Kidney (tissue), 14 donors: ENCODE results near the gene POU2F1. TPM values are rescaled to one million over a fixed set of nuclear protein-coding genes. Genes with fewer than 3 reads are reported as not detected.

Experiments used
- DNase-seq, 5 donors: peaks; one replicate each; pipeline ENCODE4 v3.0.0-alpha.2; 2013 to 2020
- FAIRE-seq: peaks from 2 replicates; lab custom pipeline; 2012; peaks lifted over from hg19 to GRCh38; lab: Jason Lieb, UNC
- H3K27ac ChIP-seq, 2 donors: one replicate each; pipeline ENCODE4 v1.7.0; 2013; ENCODE audit warnings: low read depth in 2 of 2, low read length in 2 of 2, inconsistent platforms in 1 of 2
- H3K27me3 ChIP-seq: one replicate; pipeline ENCODE4 v1.7.1; 2013; ENCODE audit warnings: low read length, inconsistent platforms; ENCODE audit not compliant: control insufficient read depth, insufficient read depth
- H3K36me3 ChIP-seq, 3 donors: one replicate each; pipeline versions ENCODE4 v1.7.0 to v1.7.1; 2013; ENCODE audit warnings: low read length in 3 of 3, control low read depth in 1 of 3, inconsistent platforms in 1 of 3; ENCODE audit not compliant: insufficient read depth in 3 of 3, control insufficient read depth in 2 of 3
- H3K4me1 ChIP-seq, 3 donors: one replicate each; pipeline versions ENCODE4 v1.7.0 to v1.7.1; 2013; ENCODE audit warnings: low read length in 3 of 3, inconsistent platforms in 1 of 3, low read depth in 1 of 3; ENCODE audit not compliant: control insufficient read depth in 2 of 3, insufficient read depth in 2 of 3
- H3K4me3 ChIP-seq, 3 donors: one replicate each; pipeline versions ENCODE4 v1.7.0 to v1.8.1; 2013; ENCODE audit warnings: low read length in 3 of 3, control low read depth in 1 of 3, inconsistent platforms in 1 of 3
- H3K9ac ChIP-seq, 3 donors: one replicate each; pipeline versions ENCODE4 v1.7.0 to v1.7.1; 2013; ENCODE audit warnings: low read length in 3 of 3, control low read depth in 1 of 3, inconsistent platforms in 1 of 3
- H3K9me3 ChIP-seq, 3 donors: one replicate each; pipeline versions ENCODE4 v1.7.0 to v1.7.1; 2013; ENCODE audit warnings: low read length in 3 of 3, control low read depth in 1 of 3, inconsistent platforms in 1 of 3; ENCODE audit not compliant: control insufficient read depth in 2 of 3, insufficient read depth in 1 of 3
- intact Hi-C: fragments of 100-400 bp; cut with DNase I; formaldehyde crosslinking; loops from one replicate; pipeline ENCODE4 v1.11.1; 2022
- polyA plus RNA-seq: library from polyadenylated mRNA; stranded (reverse); fragments of 350-450 nt; fragmentation: Illumina TruSeq; extraction: RNeasy Lipid Tissue Mini Kit (QIAGEN cat#74804); gene quantifications from one replicate; pipeline ENCODE4 v1.2.3, GENCODE V29; 2014; ENCODE audit warnings: low read depth, low replicate concordance; ENCODE audit not compliant: insufficient read depth
- total RNA-seq: library from RNA; stranded (reverse); fragmentation: NEBNext Ultra II Directional; extraction: Animal tissue kit (Norgen Biotek cat#: 25700); gene quantifications from one replicate; pipeline ENCODE4 v1.2.1, GENCODE V29; 2021
- TF ChIP-seq, protein P1 (sequence below): IDR thresholded peaks from 3 replicates; pipeline ENCODE4 v1.5.1; 2012; ENCODE audit warnings: mild to moderate bottlenecking, moderate library complexity, borderline replicate concordance; ENCODE audit not compliant: insufficient read depth; ENCODE audit errors: extremely low read depth
- donor health status: control.
- donor health status: control.
- donor health status: control.
- donor health status: control.
- donor health status: control.
- donor health status: DM: yes; HTN: yes; CAD: no.
- donor health status: Normal renal cell carcinoma (clear cell type).

The POU2F1 gene
- total and polyA plus RNA-seq, 2 donors from 2014 or later = 1.9 to 25.2 TPM

DNA sequence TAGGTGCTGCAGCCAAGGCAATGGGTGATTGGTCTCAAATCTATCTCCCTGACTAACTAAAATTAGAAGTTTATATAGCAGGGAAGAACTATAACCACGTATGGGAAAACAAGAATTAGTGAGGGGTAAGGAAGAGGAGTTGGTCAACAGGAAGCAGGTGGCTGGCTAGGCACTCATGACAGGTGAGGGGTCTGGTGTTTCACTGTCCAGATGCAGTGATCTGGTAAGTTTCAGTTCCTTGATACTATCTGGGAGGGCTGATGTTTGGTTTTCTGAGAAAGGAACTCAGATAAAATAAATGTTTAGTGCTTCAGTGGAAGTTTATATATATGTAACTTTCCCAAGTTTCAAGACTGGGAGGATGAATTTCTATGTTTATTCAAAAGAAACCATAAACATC is 11.6 kb upstream of the POU2F1 start:
- TF ChIP-seq, protein P1, sequence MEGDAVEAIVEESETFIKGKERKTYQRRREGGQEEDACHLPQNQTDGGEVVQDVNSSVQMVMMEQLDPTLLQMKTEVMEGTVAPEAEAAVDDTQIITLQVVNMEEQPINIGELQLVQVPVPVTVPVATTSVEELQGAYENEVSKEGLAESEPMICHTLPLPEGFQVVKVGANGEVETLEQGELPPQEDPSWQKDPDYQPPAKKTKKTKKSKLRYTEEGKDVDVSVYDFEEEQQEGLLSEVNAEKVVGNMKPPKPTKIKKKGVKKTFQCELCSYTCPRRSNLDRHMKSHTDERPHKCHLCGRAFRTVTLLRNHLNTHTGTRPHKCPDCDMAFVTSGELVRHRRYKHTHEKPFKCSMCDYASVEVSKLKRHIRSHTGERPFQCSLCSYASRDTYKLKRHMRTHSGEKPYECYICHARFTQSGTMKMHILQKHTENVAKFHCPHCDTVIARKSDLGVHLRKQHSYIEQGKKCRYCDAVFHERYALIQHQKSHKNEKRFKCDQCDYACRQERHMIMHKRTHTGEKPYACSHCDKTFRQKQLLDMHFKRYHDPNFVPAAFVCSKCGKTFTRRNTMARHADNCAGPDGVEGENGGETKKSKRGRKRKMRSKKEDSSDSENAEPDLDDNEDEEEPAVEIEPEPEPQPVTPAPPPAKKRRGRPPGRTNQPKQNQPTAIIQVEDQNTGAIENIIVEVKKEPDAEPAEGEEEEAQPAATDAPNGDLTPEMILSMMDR = no peak
- Histone ChIP-seq H3K9me3 (peaks cover 0 to 13% (median 2%) of the 10 kb centered on the region in 3 donors), H3K36me3 (no peaks in the 10 kb centered on the region), H3K27me3 (no peaks in the 10 kb centered on the region), H3K9ac (no peak overlapping the region), H3K27ac (no peak overlapping the region), H3K4me3 (no peak overlapping the region), H3K4me1 (no peaks in the 10 kb centered on the region)
- DNase-seq = no peak
- FAIRE-seq = no peak
- intact Hi-C loops = no loop called here

DNA sequence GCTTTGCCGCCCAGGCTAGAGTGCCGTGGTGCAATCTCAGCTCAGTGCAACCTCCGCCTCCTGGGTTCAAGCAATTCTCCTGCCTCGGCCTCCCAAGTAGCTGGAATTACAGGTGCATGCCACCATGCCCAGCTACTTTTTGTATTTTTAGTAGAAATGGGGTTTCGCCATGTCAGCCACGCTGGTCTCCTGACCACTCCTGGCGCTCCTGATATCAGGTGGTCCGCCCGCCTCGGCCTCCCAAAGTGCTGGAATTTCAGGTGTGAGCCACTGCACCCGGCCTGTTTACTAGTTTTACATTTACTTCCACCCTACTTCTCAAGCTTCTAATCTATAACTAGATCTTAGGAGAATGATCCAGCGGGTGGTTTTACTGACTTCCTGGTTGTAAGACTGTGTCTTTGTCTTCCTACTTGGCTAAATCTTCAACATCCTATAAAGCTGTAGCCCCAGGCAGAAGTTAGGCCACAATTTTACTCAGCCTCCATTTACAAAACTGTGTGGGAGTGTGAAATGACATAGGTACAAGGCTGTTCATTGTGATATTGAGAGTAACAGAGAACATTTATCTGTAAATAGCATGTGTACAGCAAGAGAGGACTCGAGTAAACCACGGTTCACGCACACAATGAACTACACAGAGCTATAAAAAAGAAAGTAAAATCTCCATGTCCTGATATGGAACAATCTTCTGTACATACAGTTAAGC is 9.6 kb upstream of the POU2F1 start:
- Histone ChIP-seq H3K9ac (no peak overlapping the region), H3K27ac (no peak overlapping the region), H3K27me3 (no peaks in the 10 kb centered on the region), H3K36me3 (no peaks in the 10 kb centered on the region), H3K4me3 (no peak overlapping the region), H3K9me3 (peaks cover 0 to 13% (median 2%) of the 10 kb centered on the region in 3 donors), H3K4me1 (no peaks in the 10 kb centered on the region)
- DNase-seq (no peak), FAIRE-seq (no peak)
- intact Hi-C loops = no loop called here
- TF ChIP-seq, protein P1 = no peak

DNA sequence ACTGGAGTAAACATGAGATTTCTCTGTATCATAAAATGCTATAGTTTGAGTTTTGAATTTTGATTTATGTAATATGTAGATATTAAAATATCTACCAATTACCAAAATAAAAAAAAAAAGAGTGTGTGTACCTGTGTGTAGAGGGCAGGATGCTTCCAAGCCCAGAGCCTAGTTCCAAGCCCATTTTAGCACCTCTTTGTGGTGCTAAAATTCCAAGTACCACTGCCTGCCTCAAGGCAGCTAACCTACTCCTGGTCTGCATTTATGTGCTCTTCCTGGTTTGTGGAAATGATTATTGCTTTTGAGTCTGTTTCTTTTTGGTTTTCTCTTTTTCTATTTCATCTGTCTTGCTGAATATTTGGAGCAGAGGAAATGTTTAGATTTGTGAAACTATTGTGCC is 8.7 kb upstream of the POU2F1 start:
- intact Hi-C loops = no loop called here
- no peak overlapping the region for H3K27ac ChIP-seq
- no peak for FAIRE-seq

More for the DNA sequence above, 8.7 kb upstream of the POU2F1 start:
- H3K9me3 ChIP-seq = peaks cover 0 to 13% (median 2%) of the 10 kb centered on the region in 3 donors
- no peak overlapping the region for H3K9ac ChIP-seq
- H3K27me3 ChIP-seq = no peaks in the 10 kb centered on the region
- no peak overlapping the region for H3K4me3 ChIP-seq
- H3K36me3 ChIP-seq = no peaks in the 10 kb centered on the region
- TF ChIP-seq, protein P1 = no peak
- no peaks in the 10 kb centered on the region for H3K4me1 ChIP-seq
- DNase-seq = no peak
